Measurements from ENCODE around the gene EMID1. TPM values are rescaled to one million over a fixed set of nuclear protein-coding genes. Genes with fewer than 3 reads are reported as not detected.

EMID1 gene
- total RNA-seq, 1 experiment from 2014 or later, result 6.1 TPM

GRCh38 chr22:29167032-29167911 lies 38.4 kb upstream of the EMID1 start (continued):
- TF ChIP-seq, protein P1, sequence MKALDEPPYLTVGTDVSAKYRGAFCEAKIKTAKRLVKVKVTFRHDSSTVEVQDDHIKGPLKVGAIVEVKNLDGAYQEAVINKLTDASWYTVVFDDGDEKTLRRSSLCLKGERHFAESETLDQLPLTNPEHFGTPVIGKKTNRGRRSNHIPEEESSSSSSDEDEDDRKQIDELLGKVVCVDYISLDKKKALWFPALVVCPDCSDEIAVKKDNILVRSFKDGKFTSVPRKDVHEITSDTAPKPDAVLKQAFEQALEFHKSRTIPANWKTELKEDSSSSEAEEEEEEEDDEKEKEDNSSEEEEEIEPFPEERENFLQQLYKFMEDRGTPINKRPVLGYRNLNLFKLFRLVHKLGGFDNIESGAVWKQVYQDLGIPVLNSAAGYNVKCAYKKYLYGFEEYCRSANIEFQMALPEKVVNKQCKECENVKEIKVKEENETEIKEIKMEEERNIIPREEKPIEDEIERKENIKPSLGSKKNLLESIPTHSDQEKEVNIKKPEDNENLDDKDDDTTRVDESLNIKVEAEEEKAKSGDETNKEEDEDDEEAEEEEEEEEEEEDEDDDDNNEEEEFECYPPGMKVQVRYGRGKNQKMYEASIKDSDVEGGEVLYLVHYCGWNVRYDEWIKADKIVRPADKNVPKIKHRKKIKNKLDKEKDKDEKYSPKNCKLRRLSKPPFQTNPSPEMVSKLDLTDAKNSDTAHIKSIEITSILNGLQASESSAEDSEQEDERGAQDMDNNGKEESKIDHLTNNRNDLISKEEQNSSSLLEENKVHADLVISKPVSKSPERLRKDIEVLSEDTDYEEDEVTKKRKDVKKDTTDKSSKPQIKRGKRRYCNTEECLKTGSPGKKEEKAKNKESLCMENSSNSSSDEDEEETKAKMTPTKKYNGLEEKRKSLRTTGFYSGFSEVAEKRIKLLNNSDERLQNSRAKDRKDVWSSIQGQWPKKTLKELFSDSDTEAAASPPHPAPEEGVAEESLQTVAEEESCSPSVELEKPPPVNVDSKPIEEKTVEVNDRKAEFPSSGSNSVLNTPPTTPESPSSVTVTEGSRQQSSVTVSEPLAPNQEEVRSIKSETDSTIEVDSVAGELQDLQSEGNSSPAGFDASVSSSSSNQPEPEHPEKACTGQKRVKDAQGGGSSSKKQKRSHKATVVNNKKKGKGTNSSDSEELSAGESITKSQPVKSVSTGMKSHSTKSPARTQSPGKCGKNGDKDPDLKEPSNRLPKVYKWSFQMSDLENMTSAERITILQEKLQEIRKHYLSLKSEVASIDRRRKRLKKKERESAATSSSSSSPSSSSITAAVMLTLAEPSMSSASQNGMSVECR (CRISPR knock-in tag; IDR thresholded peaks at IDR 0.05; ENCODE audit: borderline replicate concordance), result no peak
- no peak for TF ChIP-seq CDX4 (CRISPR knock-in tag; IDR thresholded peaks at IDR 0.05; ENCODE audit: borderline replicate concordance)

DNA sequence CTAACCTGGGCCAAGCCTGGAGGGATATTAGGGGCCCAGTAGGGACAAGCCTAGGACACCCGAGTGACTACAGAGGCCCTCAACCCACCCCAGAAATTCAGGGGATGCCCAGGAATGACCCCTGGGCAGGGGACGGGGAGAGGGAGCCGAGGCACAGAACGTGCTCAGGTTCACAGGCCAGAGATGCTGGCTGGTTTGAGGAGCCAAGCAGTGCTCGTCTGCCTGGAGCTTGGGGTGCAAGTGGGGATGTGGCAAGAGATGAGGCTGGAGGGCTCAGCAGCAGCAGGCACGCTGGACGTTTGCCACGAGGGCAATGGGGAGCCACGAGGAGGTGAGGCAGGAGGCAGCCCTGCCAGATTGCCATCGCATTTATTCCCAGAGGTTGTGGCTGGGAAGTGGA lies 34.0 kb upstream of the EMID1 start:
- H3K9me3 Mint-ChIP-seq, result peaks cover 22% of the 10 kb centered on the region
- ATAC-seq (no peak), DNase-seq (ENCODE audit: low spot score) (no peak)
- H3K27ac Mint-ChIP-seq, result no peak overlapping the region
- peaks cover 15% of the 10 kb centered on the region for H3K36me3 Mint-ChIP-seq
- ChIA-PET POLR2A (no interaction called here), CTCF (interaction anchor here (0.8 to 1.2 kb wide), 3 partner anchors 17 to 74 kb away, joined by 4 to 5 read pairs (median 4); no protein-coding TSS in a partner anchor)
- no peaks in the 10 kb centered on the region for H3K4me1 Mint-ChIP-seq
- no peak overlapping the region for H3K4me3 Mint-ChIP-seq
- H3K27me3 Mint-ChIP-seq (ENCODE audit: low read depth), result peaks cover 5% of the 10 kb centered on the region
- no peak for TF ChIP-seq CREM (CRISPR knock-in tag; IDR thresholded peaks at IDR 0.05)
- TF ChIP-seq JUN (CRISPR knock-in tag; IDR thresholded peaks at IDR 0.05), result no peak
- TF ChIP-seq STAT6 (CRISPR knock-in tag; conservative IDR thresholded peaks at IDR 0.05; ENCODE audit: low read depth), result no peak
- TF ChIP-seq SP1 (CRISPR knock-in tag; conservative IDR thresholded peaks at IDR 0.05), result no peak
- no peak for TF ChIP-seq FOXK1 (CRISPR knock-in tag; IDR thresholded peaks at IDR 0.05)
- no peak for TF ChIP-seq FOXJ3 (CRISPR knock-in tag; IDR thresholded peaks at IDR 0.05; ENCODE audit: borderline replicate concordance)
- TF ChIP-seq ATF6 (CRISPR knock-in tag; IDR thresholded peaks at IDR 0.05), result no peak
- no peak for TF ChIP-seq ZNF281 (CRISPR knock-in tag; IDR thresholded peaks at IDR 0.05)
- no peak for TF ChIP-seq IRF2 (CRISPR knock-in tag; IDR thresholded peaks at IDR 0.05; ENCODE audit: borderline replicate concordance, low read depth)
- no peak for TF ChIP-seq EMX1 (CRISPR knock-in tag; IDR thresholded peaks at IDR 0.05)
- no peak for TF ChIP-seq CBFB (CRISPR knock-in tag; IDR thresholded peaks at IDR 0.05; ENCODE audit: low read depth)
- TF ChIP-seq, protein P1 (CRISPR knock-in tag; IDR thresholded peaks at IDR 0.05; ENCODE audit: borderline replicate concordance), result no peak
- no peak for TF ChIP-seq CREB1 (CRISPR knock-in tag; IDR thresholded peaks at IDR 0.05)
- no peak for TF ChIP-seq CTCF (IDR thresholded peaks at IDR 0.05)

All from WTC11 (cell line).